ENCODE data around the gene DDIT3. TPM values are rescaled to one million over a fixed set of nuclear protein-coding genes. Genes with fewer than 3 reads are reported as not detected.

DDIT3 gene
- total RNA-seq, 1 experiment from 2014 or later: 84.7 TPM

DNA sequence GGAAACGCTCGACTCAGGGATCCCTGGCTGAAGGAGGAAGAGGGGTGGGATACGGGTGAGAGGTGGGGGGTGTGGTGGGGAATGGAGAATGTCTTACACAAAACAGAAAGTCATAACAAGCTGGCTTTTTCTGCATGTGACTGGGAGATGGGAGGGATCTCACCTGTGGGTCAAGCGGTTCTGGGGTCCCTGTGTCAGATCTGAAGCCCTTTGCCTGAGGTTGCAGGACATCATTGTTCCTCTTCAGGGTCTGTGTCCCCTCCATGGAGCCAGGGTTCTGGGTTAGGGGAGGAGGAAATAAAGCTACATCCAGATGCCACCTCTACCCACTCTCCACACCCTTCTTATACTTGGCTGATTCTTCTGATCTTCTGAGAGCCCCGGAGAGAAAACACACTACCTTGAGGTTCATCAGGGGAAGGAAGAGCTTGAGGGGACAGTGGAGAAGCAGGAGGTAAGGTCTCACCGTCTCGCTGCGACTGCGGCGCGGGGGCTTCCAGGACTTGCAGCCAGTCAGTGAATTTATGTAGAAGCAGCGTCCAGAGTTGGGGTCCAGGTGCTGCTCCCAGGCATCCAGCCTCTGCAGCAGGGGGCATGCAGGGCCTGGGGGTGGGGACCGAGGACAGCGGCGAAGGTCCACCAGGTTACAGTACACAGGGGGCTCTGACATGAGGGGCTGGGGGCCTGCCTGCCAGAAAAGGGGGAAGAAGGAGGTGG, 43.2 kb downstream of the DDIT3 start:
- ATAC-seq: no peak
- no peaks in the 10 kb centered on the region for H4K20me1 ChIP-seq (ENCODE audit: insufficient read depth)
- H3K9ac ChIP-seq (ENCODE audit: low read length): no peak overlapping the region
- no peaks in the 10 kb centered on the region for H3K36me3 ChIP-seq (ENCODE audit: control insufficient read depth in 1 of 2, insufficient read depth in 2 of 2, low read length in 2 of 2)
- BruUV-seq (replicated peaks): no TSS peak
- H3K79me2 ChIP-seq (ENCODE audit: insufficient read depth, low read length): no peaks in the 10 kb centered on the region
- POLR2A ChIA-PET: no interaction called here
- H3K4me2 ChIP-seq (ENCODE audit: low read length): no peak overlapping the region
- no peak overlapping the region for H3K4me3 ChIP-seq (replicated peaks in 1 of 2; ENCODE audit: low read depth in 1 of 2, low read length in 2 of 2)
- CTCF ChIA-PET: interaction anchor here (1.1 kb wide), 2 partner anchors 18 to 22 kb away, joined by 3 read pairs; partner anchors contain the start of genes GLI1 and INHBE
- H2AFZ ChIP-seq (ENCODE audit: low read depth, low read length, poor library complexity, severe bottlenecking): no peak overlapping the region
- intact Hi-C loops (cut with micrococcal nuclease): no loop called here
- H3K27ac ChIP-seq (ENCODE audit: low read depth, low read length): no peak overlapping the region
- H3K9me3 ChIP-seq (ENCODE audit: control insufficient read depth in 1 of 2, insufficient read depth in 1 of 2, low read depth in 1 of 2, low read length in 2 of 2): no peaks in the 10 kb centered on the region
- TF ChIP-seq, protein P1, sequence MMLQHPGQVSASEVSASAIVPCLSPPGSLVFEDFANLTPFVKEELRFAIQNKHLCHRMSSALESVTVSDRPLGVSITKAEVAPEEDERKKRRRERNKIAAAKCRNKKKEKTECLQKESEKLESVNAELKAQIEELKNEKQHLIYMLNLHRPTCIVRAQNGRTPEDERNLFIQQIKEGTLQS (IDR thresholded peaks at IDR 0.05): no peak
- TF ChIP-seq ZBTB33 (IDR thresholded peaks at IDR 0.05; ENCODE audit: extremely low read depth, insufficient replicate concordance, low read length): no peak
- TF ChIP-seq ZNF274 (IDR thresholded peaks at IDR 0.05; ENCODE audit: low read depth, low read length): no peak
- TF ChIP-seq ZFX (IDR thresholded peaks at IDR 0.05): no peak
- no peak for TF ChIP-seq CBX3 (IDR thresholded peaks at IDR 0.05; ENCODE audit: low read depth)
- no peak for TF ChIP-seq FOSL1 (IDR thresholded peaks at IDR 0.05; ENCODE audit: low read depth)
- TF ChIP-seq, protein P2, sequence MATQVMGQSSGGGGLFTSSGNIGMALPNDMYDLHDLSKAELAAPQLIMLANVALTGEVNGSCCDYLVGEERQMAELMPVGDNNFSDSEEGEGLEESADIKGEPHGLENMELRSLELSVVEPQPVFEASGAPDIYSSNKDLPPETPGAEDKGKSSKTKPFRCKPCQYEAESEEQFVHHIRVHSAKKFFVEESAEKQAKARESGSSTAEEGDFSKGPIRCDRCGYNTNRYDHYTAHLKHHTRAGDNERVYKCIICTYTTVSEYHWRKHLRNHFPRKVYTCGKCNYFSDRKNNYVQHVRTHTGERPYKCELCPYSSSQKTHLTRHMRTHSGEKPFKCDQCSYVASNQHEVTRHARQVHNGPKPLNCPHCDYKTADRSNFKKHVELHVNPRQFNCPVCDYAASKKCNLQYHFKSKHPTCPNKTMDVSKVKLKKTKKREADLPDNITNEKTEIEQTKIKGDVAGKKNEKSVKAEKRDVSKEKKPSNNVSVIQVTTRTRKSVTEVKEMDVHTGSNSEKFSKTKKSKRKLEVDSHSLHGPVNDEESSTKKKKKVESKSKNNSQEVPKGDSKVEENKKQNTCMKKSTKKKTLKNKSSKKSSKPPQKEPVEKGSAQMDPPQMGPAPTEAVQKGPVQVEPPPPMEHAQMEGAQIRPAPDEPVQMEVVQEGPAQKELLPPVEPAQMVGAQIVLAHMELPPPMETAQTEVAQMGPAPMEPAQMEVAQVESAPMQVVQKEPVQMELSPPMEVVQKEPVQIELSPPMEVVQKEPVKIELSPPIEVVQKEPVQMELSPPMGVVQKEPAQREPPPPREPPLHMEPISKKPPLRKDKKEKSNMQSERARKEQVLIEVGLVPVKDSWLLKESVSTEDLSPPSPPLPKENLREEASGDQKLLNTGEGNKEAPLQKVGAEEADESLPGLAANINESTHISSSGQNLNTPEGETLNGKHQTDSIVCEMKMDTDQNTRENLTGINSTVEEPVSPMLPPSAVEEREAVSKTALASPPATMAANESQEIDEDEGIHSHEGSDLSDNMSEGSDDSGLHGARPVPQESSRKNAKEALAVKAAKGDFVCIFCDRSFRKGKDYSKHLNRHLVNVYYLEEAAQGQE (IDR thresholded peaks at IDR 0.05; ENCODE audit: low read depth): no peak
- no peak for TF ChIP-seq POLR2AphosphoS5 (IDR thresholded peaks at IDR 0.05; ENCODE audit: low read depth, low read length)
- TF ChIP-seq SRF (IDR thresholded peaks at IDR 0.05; ENCODE audit: low read depth): no peak
- no peak for TF ChIP-seq SP1 (IDR thresholded peaks at IDR 0.05; ENCODE audit: low read depth)
- TF ChIP-seq CTCF (IDR thresholded peaks at IDR 0.05 in 2 of 3, conservative IDR thresholded peaks at IDR 0.05 in 1 of 3; ENCODE audit: borderline replicate concordance in 1 of 3, insufficient read depth in 1 of 3, low read depth in 2 of 3, low read length in 2 of 3): no peak
- TF ChIP-seq CEBPB (IDR thresholded peaks at IDR 0.05; ENCODE audit: low read depth): no peak
- TF ChIP-seq, protein P3, sequence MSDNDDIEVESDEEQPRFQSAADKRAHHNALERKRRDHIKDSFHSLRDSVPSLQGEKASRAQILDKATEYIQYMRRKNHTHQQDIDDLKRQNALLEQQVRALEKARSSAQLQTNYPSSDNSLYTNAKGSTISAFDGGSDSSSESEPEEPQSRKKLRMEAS (IDR thresholded peaks at IDR 0.05): no peak
- no peak for TF ChIP-seq JUND (IDR thresholded peaks at IDR 0.05)
- TF ChIP-seq SIN3A (IDR thresholded peaks at IDR 0.05; ENCODE audit: low read depth): no peak
- no peak for TF ChIP-seq TCF7L2 (IDR thresholded peaks at IDR 0.05; ENCODE audit: borderline replicate concordance, extremely low read depth, insufficient read depth, insufficient read length)
- no peak for TF ChIP-seq YY1 (IDR thresholded peaks at IDR 0.05; ENCODE audit: extremely low read depth, insufficient replicate concordance, low read depth, low read length)
- H3K27me3 ChIP-seq (ENCODE audit: insufficient read depth, low read length): peaks cover 27% of the 10 kb centered on the region
- H3K4me1 ChIP-seq (ENCODE audit: control insufficient read depth in 1 of 2, insufficient read depth in 2 of 2, low read length in 2 of 2): peaks cover 0 to 16% of the 10 kb centered on the region in 2 experiments; a peak in 2 of 4 replicates
- no peak for DNase-seq (ENCODE audit: low read depth, low spot score)
- no peaks in the 10 kb centered on the region for H3K9me2 ChIP-seq (ENCODE audit: insufficient read depth)
- RAD21 ChIA-PET (ENCODE audit: low non-redundant PET in 1 of 2, low total read pairs in 2 of 2, uncharacterized antibody in 2 of 2, unreplicated experiment in 2 of 2): no interaction called here

Measured in HCT116 (cell line).